WTC11 (cell line): ENCODE data around the gene SAMD13. TPM values are rescaled to one million over a fixed set of nuclear protein-coding genes. Genes with fewer than 3 reads are reported as not detected.

ENCODE experiments used
- ATAC-seq: fragments of 200-7000 bp; cut with Tn5 transposase; 2 replicates; pipeline ENCODE4 v1.10.0; 2021; ENCODE audit warnings: mild to moderate bottlenecking, moderate library complexity
- CTCF ChIA-PET: fragments of 300-600 bp; sonication (Branson Sonifier 250); formaldehyde crosslinking; loops from one replicate; lab custom pipeline; 2021; ENCODE audit warnings: antibody characterized with exemption; lab: Charles Lee
- POLR2A ChIA-PET: fragments of 350-600 bp; sonication (Branson Sonifier 250); formaldehyde crosslinking; loops from one replicate; lab custom pipeline; 2021; ENCODE audit warnings: antibody characterized with exemption; lab: Charles Lee
- DNase-seq: peaks from one replicate; pipeline ENCODE4 v3.0.0; 2021; ENCODE audit warnings: low spot score
- H3K27ac Mint-ChIP-seq: 2 replicates; pipeline ENCODE4 v1.8.0; 2021; ENCODE audit warnings: mixed read lengths
- H3K27me3 Mint-ChIP-seq: 2 replicates; pipeline ENCODE4 v1.8.0; 2021; ENCODE audit warnings: low read depth, mild to moderate bottlenecking, moderate library complexity, mixed read lengths
- H3K36me3 Mint-ChIP-seq: 2 replicates; pipeline ENCODE4 v1.8.0; 2021; ENCODE audit warnings: mixed read lengths
- H3K4me1 Mint-ChIP-seq: 2 replicates; pipeline ENCODE4 v1.8.0; 2022; ENCODE audit warnings: mixed read lengths
- H3K4me3 Mint-ChIP-seq: 2 replicates; pipeline ENCODE4 v1.8.0; 2021; ENCODE audit warnings: mild to moderate bottlenecking, moderate library complexity, mixed read lengths
- H3K9me3 Mint-ChIP-seq: 2 replicates; pipeline ENCODE4 v1.8.0; 2021; ENCODE audit warnings: mixed read lengths
- ARID4B ChIP-seq: sonication (generic); formaldehyde crosslinking; IDR thresholded peaks from 2 replicates; pipeline ENCODE4 v1.8.0; 2023; ENCODE audit warnings: missing genetic modification reagents, mild to moderate bottlenecking, borderline replicate concordance
- ERG ChIP-seq: fragments of 250-450 bp; sonication (Bioruptor Pico); IDR thresholded peaks from 2 replicates; pipeline ENCODE4 v1.8.0; 2021; ENCODE audit warnings: mild to moderate bottlenecking
- ESRRA ChIP-seq: sonication (generic); formaldehyde crosslinking; IDR thresholded peaks from 2 replicates; pipeline ENCODE4 v1.8.1; 2022; ENCODE audit warnings: mild to moderate bottlenecking, missing genetic modification reagents, borderline replicate concordance
- ETV6 ChIP-seq: sonication (generic); formaldehyde crosslinking; IDR thresholded peaks from 2 replicates; pipeline ENCODE4 v1.8.1; 2022; ENCODE audit warnings: mild to moderate bottlenecking, missing genetic modification reagents
- FOXP1 ChIP-seq: sonication (generic); formaldehyde crosslinking; IDR thresholded peaks from 2 replicates; pipeline ENCODE4 v1.8.0; 2022; ENCODE audit warnings: missing genetic modification reagents, mild to moderate bottlenecking, moderate library complexity, borderline replicate concordance
- HMGA2 ChIP-seq: fragments of 250-450 bp; sonication (Bioruptor Pico); IDR thresholded peaks from 2 replicates; pipeline ENCODE4 v1.4.0; 2021; ENCODE audit warnings: mild to moderate bottlenecking, moderate library complexity
- NFYB ChIP-seq: sonication (generic); formaldehyde crosslinking; conservative IDR thresholded peaks from 2 replicates; pipeline ENCODE4 v1.8.0; 2022; ENCODE audit warnings: low read depth, missing genetic modification reagents
- PRDM15 ChIP-seq: sonication (generic); formaldehyde crosslinking; IDR thresholded peaks from 2 replicates; pipeline ENCODE4 v1.8.0; 2022; ENCODE audit warnings: missing genetic modification reagents
- PRRX2 ChIP-seq: fragments of 250-450 bp; sonication (Bioruptor Pico); IDR thresholded peaks from 2 replicates; pipeline ENCODE4 v1.8.0; 2021; ENCODE audit warnings: mild to moderate bottlenecking
- SOX15 ChIP-seq: fragments of 250-450 bp; sonication (Bioruptor Pico); IDR thresholded peaks from 2 replicates; pipeline ENCODE4 v1.9.0; 2021; ENCODE audit warnings: mild to moderate bottlenecking
- ZNF121 ChIP-seq: sonication (generic); formaldehyde crosslinking; IDR thresholded peaks from 2 replicates; pipeline ENCODE4 v1.8.0; 2023; ENCODE audit warnings: missing genetic modification reagents
- ZNF138 ChIP-seq: sonication (generic); formaldehyde crosslinking; conservative IDR thresholded peaks from 2 replicates; pipeline ENCODE4 v1.8.1; 2022; ENCODE audit warnings: mild to moderate bottlenecking, moderate library complexity, missing genetic modification reagents
- ZNF232 ChIP-seq: sonication (generic); formaldehyde crosslinking; IDR thresholded peaks from 2 replicates; pipeline ENCODE4 v1.8.0; 2022; ENCODE audit warnings: mild to moderate bottlenecking, missing genetic modification reagents
- ZNF396 ChIP-seq: fragments of 250-450 bp; sonication (Bioruptor Pico); IDR thresholded peaks from 2 replicates; pipeline ENCODE4 v1.8.0; 2021; ENCODE audit warnings: mild to moderate bottlenecking, moderate library complexity, borderline replicate concordance
- ZNF416 ChIP-seq: fragments of 250-450 bp; sonication (Bioruptor Pico); IDR thresholded peaks from 2 replicates; pipeline ENCODE4 v1.9.0; 2021; ENCODE audit warnings: mild to moderate bottlenecking, inconsistent platforms
- ZNF423 ChIP-seq: fragments of 250-450 bp; sonication (Bioruptor Pico); IDR thresholded peaks from 2 replicates; pipeline ENCODE4 v2.1.2; 2022; ENCODE audit warnings: mild to moderate bottlenecking, moderate library complexity
- total RNA-seq: library from RNA; stranded (reverse); gene quantifications from 3 replicates; pipeline ENCODE4 v1.2.3, GENCODE V29; 2021

SAMD13 gene
- total RNA-seq, 1 experiment from 2014 or later = 1.8 TPM

GRCh38 chr1:84347932-84348555 is 46.5 kb downstream of the SAMD13 start:
- DNase-seq = no peak
- no peaks in the 10 kb centered on the region for H3K36me3 Mint-ChIP-seq
- ChIA-PET CTCF (no interaction called here), POLR2A (no interaction called here)
- H3K27ac Mint-ChIP-seq = no peak overlapping the region
- H3K27me3 Mint-ChIP-seq = no peaks in the 10 kb centered on the region
- H3K9me3 Mint-ChIP-seq = peaks cover 11% of the 10 kb centered on the region; the same call in 1 of the 2 replicates
- H3K4me1 Mint-ChIP-seq = no peaks in the 10 kb centered on the region
- no peak overlapping the region for H3K4me3 Mint-ChIP-seq
- no peak for ATAC-seq
- TF ChIP-seq ERG (CRISPR knock-in tag) = no peak
- TF ChIP-seq ESRRA = no peak
- TF ChIP-seq PRRX2 (CRISPR knock-in tag) = no peak
- TF ChIP-seq, all 79 proteins: peak for 0

- POLR2A ChIA-PET = no interaction called here
- CTCF ChIA-PET = no interaction called here
- no peak for TF ChIP-seq NFYB
- TF ChIP-seq ARID4B = no peak
- TF ChIP-seq ZNF396 = no peak
- TF ChIP-seq SOX15 (CRISPR knock-in tag) = no peak
- TF ChIP-seq ZNF138 (CRISPR knock-in tag) = no peak
- TF ChIP-seq ZNF416 (CRISPR knock-in tag) = no peak
- no peak for TF ChIP-seq ZNF121 (CRISPR knock-in tag)
- TF ChIP-seq FOXP1 (CRISPR knock-in tag) = no peak
- TF ChIP-seq, all 79 proteins: peak for 0
- H3K9me3 Mint-ChIP-seq = peaks cover 11% of the 10 kb centered on the region; the same call in 1 of the 2 replicates
- ATAC-seq (no peak), DNase-seq (no peak)
- no peaks in the 10 kb centered on the region for H3K36me3 Mint-ChIP-seq
- H3K4me3 Mint-ChIP-seq = no peak overlapping the region
- H3K4me1 Mint-ChIP-seq = no peaks in the 10 kb centered on the region
- no peaks in the 10 kb centered on the region for H3K27me3 Mint-ChIP-seq
- no peak overlapping the region for H3K27ac Mint-ChIP-seq
Observed at GRCh38 chr1:84348759-84349158, 47.3 kb downstream of the SAMD13 start.

GRCh38 chr1:84350104-84350503 is 48.6 kb downstream of the SAMD13 start:
- ATAC-seq = no peak
- H3K27ac Mint-ChIP-seq = no peak overlapping the region
- no peaks in the 10 kb centered on the region; the same call in 1 of the 2 replicates for H3K27me3 Mint-ChIP-seq
- ChIA-PET CTCF (no interaction called here), POLR2A (no interaction called here)
- no peak for DNase-seq
- 0 out of 2 replicates have a peak, but pooled peaks cover 5% of the 10 kb centered on the region for H3K9me3 Mint-ChIP-seq
- no peaks in the 10 kb centered on the region for H3K36me3 Mint-ChIP-seq
- no peaks in the 10 kb centered on the region for H3K4me1 Mint-ChIP-seq
- no peak for TF ChIP-seq ZNF423 (CRISPR knock-in tag)
- TF ChIP-seq HMGA2 = no peak
- TF ChIP-seq ESRRA = no peak
- no peak for TF ChIP-seq ZNF416 (CRISPR knock-in tag)
- TF ChIP-seq ARID4B = no peak
- no peak for TF ChIP-seq ETV6 (CRISPR knock-in tag)
- TF ChIP-seq PRDM15 (CRISPR knock-in tag) = no peak
- TF ChIP-seq ZNF232 (CRISPR knock-in tag) = no peak
- no peak overlapping the region for H3K4me3 Mint-ChIP-seq
